HL-60 (cell line): ENCODE data around the gene COL25A1.

ENCODE experiments used
- DNase-seq, 2 experiments: peaks; one replicate each; pipeline ENCODE4 v3.0.0-alpha.2; 2010 to 2020; ENCODE audit warnings: low read depth in 1 of 2, low spot score in 1 of 2
- H3K27ac ChIP-seq: fragments of 250-450 bp; sonication (Bioruptor Pico); replicated peaks from 2 replicates; pipeline ENCODE4 v1.5.1; 2020; ENCODE audit warnings: mild to moderate bottlenecking, moderate library complexity
- H3K27me3 ChIP-seq: fragments of 250-450 bp; sonication (Bioruptor Pico); 2 replicates; pipeline ENCODE4 v1.5.1; 2021; ENCODE audit warnings: mild to moderate bottlenecking, moderate library complexity; ENCODE audit not compliant: insufficient read depth, poor library complexity, severe bottlenecking
- H3K4me3 ChIP-seq: replicated peaks from 2 replicates; pipeline ENCODE4 v1.5.1; 2011; ENCODE audit warnings: mild to moderate bottlenecking, control low read depth, low read length; ENCODE audit not compliant: insufficient read depth
- GABPA ChIP-seq: IDR thresholded peaks from 2 replicates; pipeline ENCODE4 v1.6.1; 2012; ENCODE audit warnings: low read depth
- POLR2AphosphoS5 ChIP-seq: IDR thresholded peaks from 2 replicates; pipeline ENCODE4 v1.6.1; 2012; ENCODE audit warnings: low read depth
- SPI1 ChIP-seq: IDR thresholded peaks from 2 replicates; pipeline ENCODE4 v1.6.1; 2012; ENCODE audit warnings: low read depth, mild to moderate bottlenecking, borderline replicate concordance
- TF ChIP-seq, protein P1 (sequence below): IDR thresholded peaks from 2 replicates; pipeline ENCODE4 v1.6.1; 2012; ENCODE audit warnings: low read depth; ENCODE audit not compliant: insufficient replicate concordance
- TF ChIP-seq, protein P2 (sequence below): IDR thresholded peaks from one replicate; pipeline ENCODE4 v1.5.1; 2011; ENCODE audit warnings: low read length, control low read depth, inconsistent platforms; ENCODE audit not compliant: insufficient read depth

Gene COL25A1

DNA sequence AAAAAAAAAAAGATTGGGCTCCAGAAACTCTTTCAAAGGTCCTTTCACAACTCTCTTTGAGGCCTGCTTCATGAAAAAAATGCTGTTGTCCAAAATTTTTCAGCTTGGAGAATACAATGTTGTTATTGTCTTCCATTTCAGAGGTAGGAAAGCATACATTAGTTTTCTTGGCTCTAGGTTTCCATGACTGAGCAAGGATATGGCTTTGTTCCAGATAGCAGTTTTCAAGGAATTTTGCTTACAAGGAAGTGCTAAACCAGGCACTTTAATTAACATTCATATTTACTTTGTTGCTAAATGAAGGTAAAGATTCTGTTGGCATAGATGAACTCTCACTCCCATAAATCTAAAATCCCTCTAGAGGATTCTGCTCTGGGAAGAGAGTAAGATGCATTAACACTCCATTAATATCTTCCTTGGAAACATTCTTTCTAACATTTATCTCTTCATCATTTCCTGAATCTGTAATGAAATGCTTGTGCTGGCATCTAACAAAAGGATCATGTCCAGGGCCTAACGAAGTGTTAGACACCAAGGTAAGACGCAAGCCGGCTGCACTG lies 118.4 kb downstream of the COL25A1 start:
- Histone ChIP-seq H3K27me3 (no peaks in the 10 kb centered on the region), H3K27ac (no peak overlapping the region), H3K4me3 (no peak overlapping the region)
- TF ChIP-seq, protein P1, sequence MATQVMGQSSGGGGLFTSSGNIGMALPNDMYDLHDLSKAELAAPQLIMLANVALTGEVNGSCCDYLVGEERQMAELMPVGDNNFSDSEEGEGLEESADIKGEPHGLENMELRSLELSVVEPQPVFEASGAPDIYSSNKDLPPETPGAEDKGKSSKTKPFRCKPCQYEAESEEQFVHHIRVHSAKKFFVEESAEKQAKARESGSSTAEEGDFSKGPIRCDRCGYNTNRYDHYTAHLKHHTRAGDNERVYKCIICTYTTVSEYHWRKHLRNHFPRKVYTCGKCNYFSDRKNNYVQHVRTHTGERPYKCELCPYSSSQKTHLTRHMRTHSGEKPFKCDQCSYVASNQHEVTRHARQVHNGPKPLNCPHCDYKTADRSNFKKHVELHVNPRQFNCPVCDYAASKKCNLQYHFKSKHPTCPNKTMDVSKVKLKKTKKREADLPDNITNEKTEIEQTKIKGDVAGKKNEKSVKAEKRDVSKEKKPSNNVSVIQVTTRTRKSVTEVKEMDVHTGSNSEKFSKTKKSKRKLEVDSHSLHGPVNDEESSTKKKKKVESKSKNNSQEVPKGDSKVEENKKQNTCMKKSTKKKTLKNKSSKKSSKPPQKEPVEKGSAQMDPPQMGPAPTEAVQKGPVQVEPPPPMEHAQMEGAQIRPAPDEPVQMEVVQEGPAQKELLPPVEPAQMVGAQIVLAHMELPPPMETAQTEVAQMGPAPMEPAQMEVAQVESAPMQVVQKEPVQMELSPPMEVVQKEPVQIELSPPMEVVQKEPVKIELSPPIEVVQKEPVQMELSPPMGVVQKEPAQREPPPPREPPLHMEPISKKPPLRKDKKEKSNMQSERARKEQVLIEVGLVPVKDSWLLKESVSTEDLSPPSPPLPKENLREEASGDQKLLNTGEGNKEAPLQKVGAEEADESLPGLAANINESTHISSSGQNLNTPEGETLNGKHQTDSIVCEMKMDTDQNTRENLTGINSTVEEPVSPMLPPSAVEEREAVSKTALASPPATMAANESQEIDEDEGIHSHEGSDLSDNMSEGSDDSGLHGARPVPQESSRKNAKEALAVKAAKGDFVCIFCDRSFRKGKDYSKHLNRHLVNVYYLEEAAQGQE = no peak
- TF ChIP-seq POLR2AphosphoS5 = no peak
- DNase-seq = no peak

DNA sequence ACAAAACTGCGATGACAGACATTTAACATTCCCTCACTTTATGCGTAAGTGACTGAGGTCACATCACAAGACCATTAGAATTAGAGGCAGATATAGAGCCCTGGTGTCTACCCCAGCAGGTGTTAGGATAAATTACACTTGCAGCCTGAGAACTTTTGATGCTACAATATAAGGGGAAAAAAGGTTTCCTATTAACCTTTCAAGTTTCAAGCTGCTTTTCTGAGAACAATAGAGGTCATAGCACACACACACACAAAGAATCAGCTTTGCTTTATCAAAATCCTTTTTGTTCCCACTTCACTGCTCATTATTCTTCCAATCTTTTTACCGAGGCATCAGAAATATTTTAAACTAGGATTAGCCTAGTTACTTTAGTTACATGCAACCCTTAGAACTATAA lies 119.8 kb downstream of the COL25A1 start:
- Histone ChIP-seq H3K27me3 (no peaks in the 10 kb centered on the region), H3K27ac (no peak overlapping the region), H3K4me3 (no peak overlapping the region)
- no peak for DNase-seq
- TF ChIP-seq, protein P2, sequence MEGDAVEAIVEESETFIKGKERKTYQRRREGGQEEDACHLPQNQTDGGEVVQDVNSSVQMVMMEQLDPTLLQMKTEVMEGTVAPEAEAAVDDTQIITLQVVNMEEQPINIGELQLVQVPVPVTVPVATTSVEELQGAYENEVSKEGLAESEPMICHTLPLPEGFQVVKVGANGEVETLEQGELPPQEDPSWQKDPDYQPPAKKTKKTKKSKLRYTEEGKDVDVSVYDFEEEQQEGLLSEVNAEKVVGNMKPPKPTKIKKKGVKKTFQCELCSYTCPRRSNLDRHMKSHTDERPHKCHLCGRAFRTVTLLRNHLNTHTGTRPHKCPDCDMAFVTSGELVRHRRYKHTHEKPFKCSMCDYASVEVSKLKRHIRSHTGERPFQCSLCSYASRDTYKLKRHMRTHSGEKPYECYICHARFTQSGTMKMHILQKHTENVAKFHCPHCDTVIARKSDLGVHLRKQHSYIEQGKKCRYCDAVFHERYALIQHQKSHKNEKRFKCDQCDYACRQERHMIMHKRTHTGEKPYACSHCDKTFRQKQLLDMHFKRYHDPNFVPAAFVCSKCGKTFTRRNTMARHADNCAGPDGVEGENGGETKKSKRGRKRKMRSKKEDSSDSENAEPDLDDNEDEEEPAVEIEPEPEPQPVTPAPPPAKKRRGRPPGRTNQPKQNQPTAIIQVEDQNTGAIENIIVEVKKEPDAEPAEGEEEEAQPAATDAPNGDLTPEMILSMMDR = no peak
- TF ChIP-seq GABPA (no peak), SPI1 (no peak), POLR2AphosphoS5 (no peak)
- TF ChIP-seq, protein P1 = no peak

DNA sequence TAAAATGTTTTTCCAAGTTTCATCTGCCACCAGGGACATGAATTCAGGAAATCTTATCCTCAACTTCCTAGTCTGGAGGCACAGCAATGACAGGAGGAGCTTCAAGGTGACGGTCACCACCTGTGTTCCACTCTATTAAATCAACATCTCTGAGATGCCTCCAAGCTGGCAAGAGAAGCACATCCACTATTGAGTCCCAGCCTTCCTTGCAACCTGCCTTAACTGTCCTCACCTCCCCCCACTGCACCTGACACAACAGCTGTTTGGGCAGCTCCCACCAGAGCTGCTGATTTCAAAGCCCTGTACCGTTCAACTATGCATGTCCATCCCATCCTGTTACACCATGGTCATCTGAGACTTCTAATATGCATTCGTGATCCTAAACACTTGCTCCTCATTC lies 123.4 kb downstream of the COL25A1 start:
- TF ChIP-seq GABPA (no peak), SPI1 (no peak), POLR2AphosphoS5 (no peak)
- TF ChIP-seq, protein P1 = no peak
- TF ChIP-seq, protein P2 = no peak
- H3K27me3 ChIP-seq = no peaks in the 10 kb centered on the region
- DNase-seq = no peak
- H3K27ac ChIP-seq = no peak overlapping the region
- H3K4me3 ChIP-seq = no peak overlapping the region
